ENCODE results near the gene PAOX. TPM values are rescaled to one million over a fixed set of nuclear protein-coding genes. Genes with fewer than 3 reads are reported as not detected.
"Not testable (repeated sequence)": the region's sequence is repeated elsewhere in the genome, so short reads cannot be mapped to it uniquely, and the experiment has no call there.

PAOX gene
- total RNA-seq, 1 donor from 2014 or later, result 4.6 TPM

DNA sequence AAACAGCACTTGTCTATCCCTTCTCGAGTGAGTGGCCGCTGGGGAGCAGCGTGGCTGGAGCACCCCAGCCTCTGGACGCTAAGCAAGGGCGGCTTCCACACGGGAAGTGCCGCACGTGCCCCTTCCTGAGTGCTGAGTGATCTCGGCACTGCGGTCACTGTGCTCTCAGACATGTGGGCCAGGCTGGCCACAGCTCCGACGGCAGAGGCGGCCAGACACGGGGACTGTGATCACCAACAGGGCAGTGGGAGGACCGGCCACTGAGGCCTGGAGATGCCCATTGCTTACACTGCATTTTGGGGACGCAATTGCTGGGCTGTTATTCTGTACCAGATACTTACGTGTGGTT is 13.0 kb upstream of the PAOX start:
- H3K4me3 ChIP-seq, result no peak overlapping the region
- H3K4me1 ChIP-seq, result no peaks in the 10 kb centered on the region
- Mint-ChIP-seq H3K36me3 (peaks cover 31% of the 10 kb centered on the region), H3K4me1 (no peaks in the 10 kb centered on the region), H3K27ac (no peak overlapping the region), H3K9me3 (no peaks in the 10 kb centered on the region), H3K27me3 (ENCODE audit: insufficient read depth, low read depth) (peaks cover 8% of the 10 kb centered on the region), H3K4me3 (no peak overlapping the region)
- no peak for DNase-seq (ENCODE audit: low spot score)
- H2AFZ ChIP-seq (replicated peaks), result no peak overlapping the region
- no peaks in the 10 kb centered on the region for H3K79me2 ChIP-seq (ENCODE audit: low read depth)
- H4K20me1 ChIP-seq (ENCODE audit: low read depth), result no peaks in the 10 kb centered on the region
- no peaks in the 10 kb centered on the region for H3K36me3 ChIP-seq
- no peak overlapping the region for H3K4me2 ChIP-seq
- H3K27ac ChIP-seq, result no peak overlapping the region
- TF ChIP-seq EZH2 (IDR thresholded peaks at IDR 0.05) (no peak), EZH2phosphoT487 (IDR thresholded peaks at IDR 0.05) (no peak)
- TF ChIP-seq, protein P1, sequence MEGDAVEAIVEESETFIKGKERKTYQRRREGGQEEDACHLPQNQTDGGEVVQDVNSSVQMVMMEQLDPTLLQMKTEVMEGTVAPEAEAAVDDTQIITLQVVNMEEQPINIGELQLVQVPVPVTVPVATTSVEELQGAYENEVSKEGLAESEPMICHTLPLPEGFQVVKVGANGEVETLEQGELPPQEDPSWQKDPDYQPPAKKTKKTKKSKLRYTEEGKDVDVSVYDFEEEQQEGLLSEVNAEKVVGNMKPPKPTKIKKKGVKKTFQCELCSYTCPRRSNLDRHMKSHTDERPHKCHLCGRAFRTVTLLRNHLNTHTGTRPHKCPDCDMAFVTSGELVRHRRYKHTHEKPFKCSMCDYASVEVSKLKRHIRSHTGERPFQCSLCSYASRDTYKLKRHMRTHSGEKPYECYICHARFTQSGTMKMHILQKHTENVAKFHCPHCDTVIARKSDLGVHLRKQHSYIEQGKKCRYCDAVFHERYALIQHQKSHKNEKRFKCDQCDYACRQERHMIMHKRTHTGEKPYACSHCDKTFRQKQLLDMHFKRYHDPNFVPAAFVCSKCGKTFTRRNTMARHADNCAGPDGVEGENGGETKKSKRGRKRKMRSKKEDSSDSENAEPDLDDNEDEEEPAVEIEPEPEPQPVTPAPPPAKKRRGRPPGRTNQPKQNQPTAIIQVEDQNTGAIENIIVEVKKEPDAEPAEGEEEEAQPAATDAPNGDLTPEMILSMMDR (IDR thresholded peaks at IDR 0.05), result no peak
- no peaks in the 10 kb centered on the region for H3K9me3 ChIP-seq (ENCODE audit: low read depth)
- H3F3A ChIP-seq (ENCODE audit: low read depth), result peaks cover 8% of the 10 kb centered on the region
- no peak overlapping the region for H3K9ac ChIP-seq
- H3K27me3 ChIP-seq, result no peaks in the 10 kb centered on the region

DNA sequence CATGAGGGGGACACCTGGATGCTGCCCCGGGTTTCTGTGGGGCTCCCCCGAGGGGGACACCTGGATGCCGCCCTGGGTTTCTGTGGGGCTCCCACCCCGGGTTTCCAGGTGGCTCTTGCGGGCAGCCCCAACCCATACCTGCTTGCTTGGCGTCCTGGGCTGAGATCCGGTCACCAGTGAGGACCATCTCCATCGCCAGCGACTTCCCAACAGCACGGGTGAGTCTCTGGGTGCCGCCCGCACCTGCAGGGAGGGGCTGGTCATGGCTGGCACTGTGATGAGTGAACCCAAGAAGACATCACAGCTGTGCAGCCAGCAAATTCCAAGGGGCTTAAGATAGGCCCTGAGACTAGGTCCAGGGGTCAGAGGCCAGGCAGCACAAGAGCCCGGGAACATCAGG is 12.3 kb upstream of the PAOX start:
- TF ChIP-seq EZH2phosphoT487 (IDR thresholded peaks at IDR 0.05) (no peak), EZH2 (IDR thresholded peaks at IDR 0.05) (no peak)
- TF ChIP-seq, protein P1 (IDR thresholded peaks at IDR 0.05), result no peak
- Histone ChIP-seq H3K4me3 (no peak overlapping the region), H3K4me1 (no peaks in the 10 kb centered on the region), H3K36me3 (no peaks in the 10 kb centered on the region), H3K27ac (no peak overlapping the region), H3K9ac (no peak overlapping the region), H3K9me3 (ENCODE audit: low read depth) (no peaks in the 10 kb centered on the region), H3F3A (ENCODE audit: low read depth) (peaks cover 2% of the 10 kb centered on the region), H3K27me3 (no peaks in the 10 kb centered on the region), H3K79me2 (ENCODE audit: low read depth) (peaks cover 6% of the 10 kb centered on the region), H3K4me2 (no peak overlapping the region), H4K20me1 (ENCODE audit: low read depth) (peaks cover 2% of the 10 kb centered on the region), H2AFZ (replicated peaks) (no peak overlapping the region)
- DNase-seq (ENCODE audit: low spot score), result no peak
- Mint-ChIP-seq H3K27me3 (ENCODE audit: insufficient read depth, low read depth) (peaks cover 3% of the 10 kb centered on the region), H3K36me3 (peaks cover 27% of the 10 kb centered on the region), H3K4me1 (no peaks in the 10 kb centered on the region), H3K9me3 (no peaks in the 10 kb centered on the region), H3K4me3 (no peak overlapping the region), H3K27ac (no peak overlapping the region)

DNA sequence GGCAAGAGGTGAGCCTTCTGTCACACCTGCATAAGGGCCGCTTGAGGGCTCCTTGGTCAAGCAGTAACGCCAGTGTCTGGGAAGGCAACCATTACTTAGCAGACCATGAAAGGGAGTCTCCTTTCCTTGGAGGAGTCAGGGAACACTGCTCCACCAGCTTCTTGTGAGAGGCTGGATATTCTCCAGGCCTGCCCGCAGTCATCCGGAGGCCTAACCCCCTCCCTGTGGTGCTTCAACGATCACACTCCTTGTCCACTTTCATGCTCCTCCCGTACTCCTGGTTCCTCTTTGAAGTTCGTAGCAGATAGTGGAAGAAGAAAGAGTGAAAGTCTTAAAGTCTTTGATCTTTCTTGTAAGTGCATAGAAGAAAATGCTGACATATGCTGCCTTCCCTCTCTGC is 11.6 kb upstream of the PAOX start:
- H3F3A ChIP-seq (ENCODE audit: low read depth); H3K36me3 ChIP-seq; H3K4me1 Mint-ChIP-seq; H3K4me1 ChIP-seq; H4K20me1 ChIP-seq (ENCODE audit: low read depth); H3K27ac ChIP-seq; H3K9me3 Mint-ChIP-seq; H3K9ac ChIP-seq; DNase-seq (ENCODE audit: low spot score); H3K27ac Mint-ChIP-seq; H2AFZ ChIP-seq (replicated peaks); H3K9me3 ChIP-seq (ENCODE audit: low read depth); H3K4me3 ChIP-seq; H3K4me3 Mint-ChIP-seq; H3K27me3 Mint-ChIP-seq (ENCODE audit: insufficient read depth, low read depth); H3K27me3 ChIP-seq; H3K4me2 ChIP-seq: not testable (repeated sequence)
- H3K79me2 ChIP-seq (ENCODE audit: low read depth), result peaks cover 13% of the 10 kb centered on the region
- H3K36me3 Mint-ChIP-seq, result peaks cover 20% of the 10 kb centered on the region

DNA sequence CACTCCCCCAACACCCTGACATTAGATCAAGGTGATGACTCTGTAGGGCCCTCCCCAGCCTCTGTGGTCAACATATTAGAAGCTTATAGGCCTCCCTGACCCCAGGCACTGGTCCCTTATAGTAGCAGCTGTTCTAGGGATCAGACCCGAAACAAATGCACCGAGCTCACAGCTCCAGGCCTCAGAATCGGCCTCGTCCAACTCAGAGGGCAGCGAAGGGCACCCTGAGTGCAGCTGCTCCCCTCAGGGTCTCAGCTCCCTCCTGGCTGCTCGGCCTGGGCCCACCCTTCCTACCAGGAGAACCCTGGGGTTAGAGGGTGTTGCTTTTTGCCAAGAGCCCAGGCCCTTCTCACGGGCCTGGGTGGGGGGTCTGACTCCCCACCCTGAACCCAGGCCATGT is 10.9 kb upstream of the PAOX start:
- no peaks in the 10 kb centered on the region for H3K27me3 ChIP-seq
- no peak overlapping the region for H3K4me2 ChIP-seq
- TF ChIP-seq, protein P1 (IDR thresholded peaks at IDR 0.05), result no peak
- TF ChIP-seq EZH2 (IDR thresholded peaks at IDR 0.05) (no peak), EZH2phosphoT487 (IDR thresholded peaks at IDR 0.05) (no peak)
- H3K27me3 Mint-ChIP-seq (ENCODE audit: insufficient read depth, low read depth), result peaks cover 2% of the 10 kb centered on the region
- no peaks in the 10 kb centered on the region for H3K36me3 ChIP-seq
- peaks cover 16% of the 10 kb centered on the region for H3K79me2 ChIP-seq (ENCODE audit: low read depth)
- H3K9me3 Mint-ChIP-seq, result no peaks in the 10 kb centered on the region
- H3K36me3 Mint-ChIP-seq, result peaks cover 20% of the 10 kb centered on the region
- no peak overlapping the region for H3K9ac ChIP-seq
- no peaks in the 10 kb centered on the region for H3F3A ChIP-seq (ENCODE audit: low read depth)
- H3K4me1 ChIP-seq, result peaks cover 3% of the 10 kb centered on the region
- no peak overlapping the region for H3K27ac ChIP-seq
- H3K9me3 ChIP-seq (ENCODE audit: low read depth), result no peaks in the 10 kb centered on the region
- peaks cover 10% of the 10 kb centered on the region for H4K20me1 ChIP-seq (ENCODE audit: low read depth)
- no peaks in the 10 kb centered on the region for H3K4me1 Mint-ChIP-seq
- H2AFZ ChIP-seq (replicated peaks), result no peak overlapping the region
- DNase-seq (ENCODE audit: low spot score), result no peak
- no peak overlapping the region for H3K27ac Mint-ChIP-seq
- no peak overlapping the region for H3K4me3 ChIP-seq
- no peak overlapping the region for H3K4me3 Mint-ChIP-seq
